GM13976 (cell line): Measurements from ENCODE around the gene TSPAN33.

ENCODE experiments used
- DNase-seq: peaks from one replicate; pipeline ENCODE4 v3.0.0; 2012; ENCODE audit warnings: low spot score
- in situ Hi-C: fragments of 300-500 bp; cut with MboI; formaldehyde crosslinking; loops from one replicate; pipeline ENCODE4 v1.12.0; 2022; ENCODE audit warnings: low sequenced_read_pairs, mixed read lengths, inconsistent platforms; ENCODE audit not compliant: unreplicated experiment
- TF ChIP-seq, protein P1 (sequence below): IDR thresholded peaks from 2 replicates; pipeline ENCODE4 v1.5.1; 2012; ENCODE audit warnings: borderline replicate concordance, mild to moderate bottlenecking; ENCODE audit not compliant: insufficient read depth; ENCODE audit errors: extremely low read depth, missing control alignments, control extremely low read depth

The TSPAN33 gene

GRCh38 chr7:129122078-129122750, 22.3 kb upstream of the TSPAN33 start:
- in situ Hi-C loops = no loop called here
- peak; percentile 57 for DNase-seq

GRCh38 chr7:129122751-129123509, 21.6 kb upstream of the TSPAN33 start:
- TF ChIP-seq, protein P1, sequence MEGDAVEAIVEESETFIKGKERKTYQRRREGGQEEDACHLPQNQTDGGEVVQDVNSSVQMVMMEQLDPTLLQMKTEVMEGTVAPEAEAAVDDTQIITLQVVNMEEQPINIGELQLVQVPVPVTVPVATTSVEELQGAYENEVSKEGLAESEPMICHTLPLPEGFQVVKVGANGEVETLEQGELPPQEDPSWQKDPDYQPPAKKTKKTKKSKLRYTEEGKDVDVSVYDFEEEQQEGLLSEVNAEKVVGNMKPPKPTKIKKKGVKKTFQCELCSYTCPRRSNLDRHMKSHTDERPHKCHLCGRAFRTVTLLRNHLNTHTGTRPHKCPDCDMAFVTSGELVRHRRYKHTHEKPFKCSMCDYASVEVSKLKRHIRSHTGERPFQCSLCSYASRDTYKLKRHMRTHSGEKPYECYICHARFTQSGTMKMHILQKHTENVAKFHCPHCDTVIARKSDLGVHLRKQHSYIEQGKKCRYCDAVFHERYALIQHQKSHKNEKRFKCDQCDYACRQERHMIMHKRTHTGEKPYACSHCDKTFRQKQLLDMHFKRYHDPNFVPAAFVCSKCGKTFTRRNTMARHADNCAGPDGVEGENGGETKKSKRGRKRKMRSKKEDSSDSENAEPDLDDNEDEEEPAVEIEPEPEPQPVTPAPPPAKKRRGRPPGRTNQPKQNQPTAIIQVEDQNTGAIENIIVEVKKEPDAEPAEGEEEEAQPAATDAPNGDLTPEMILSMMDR = no peak
- DNase-seq = peak; percentile 73
- in situ Hi-C loops = no loop called here

More at GRCh38 chr7:129122078-129122750, 22.3 kb upstream of the TSPAN33 start:
- TF ChIP-seq, protein P1 = no peak

DNA sequence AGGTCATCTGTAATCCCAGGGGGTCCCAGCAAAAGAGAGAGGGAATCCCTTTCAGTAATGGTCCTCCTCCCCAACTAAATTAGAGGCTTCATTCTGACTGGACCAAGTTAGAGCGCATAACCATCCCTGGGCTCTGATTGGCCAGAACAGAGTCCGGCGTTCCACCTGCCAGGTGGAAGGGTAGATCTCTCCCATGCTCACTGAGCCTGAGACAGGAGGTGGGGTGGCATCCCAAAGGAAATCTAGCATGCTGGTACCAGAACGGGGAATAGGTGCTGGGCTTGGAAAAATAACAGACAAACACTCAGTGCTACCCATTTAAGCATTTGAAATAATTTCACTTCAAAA, 21.0 kb upstream of the TSPAN33 start:
- DNase-seq = no peak
- TF ChIP-seq, protein P1 = no peak
- in situ Hi-C loops = no loop called here

DNA sequence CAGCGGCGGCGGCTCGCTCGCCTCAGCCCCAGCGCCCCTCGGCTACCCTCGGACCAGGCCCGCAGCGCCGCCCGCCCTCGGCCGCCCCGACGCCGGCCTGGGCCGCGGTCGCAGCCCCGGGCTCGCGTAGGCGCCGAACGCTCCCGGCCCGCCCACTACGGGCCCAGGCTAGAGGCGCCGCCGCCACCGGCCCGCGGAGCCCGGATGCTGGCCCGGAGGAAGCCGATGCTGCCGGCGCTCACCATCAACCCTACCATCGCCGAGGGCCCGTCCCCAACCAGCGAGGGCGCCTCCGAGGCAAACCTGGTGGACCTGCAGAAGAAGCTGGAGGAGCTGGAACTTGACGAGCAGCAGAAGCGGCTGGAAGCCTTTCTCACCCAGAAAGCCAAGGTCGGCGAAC, 18.2 kb upstream of the TSPAN33 start:
- TF ChIP-seq, protein P1 = no peak
- in situ Hi-C loops = no loop called here
- DNase-seq = no peak

DNA sequence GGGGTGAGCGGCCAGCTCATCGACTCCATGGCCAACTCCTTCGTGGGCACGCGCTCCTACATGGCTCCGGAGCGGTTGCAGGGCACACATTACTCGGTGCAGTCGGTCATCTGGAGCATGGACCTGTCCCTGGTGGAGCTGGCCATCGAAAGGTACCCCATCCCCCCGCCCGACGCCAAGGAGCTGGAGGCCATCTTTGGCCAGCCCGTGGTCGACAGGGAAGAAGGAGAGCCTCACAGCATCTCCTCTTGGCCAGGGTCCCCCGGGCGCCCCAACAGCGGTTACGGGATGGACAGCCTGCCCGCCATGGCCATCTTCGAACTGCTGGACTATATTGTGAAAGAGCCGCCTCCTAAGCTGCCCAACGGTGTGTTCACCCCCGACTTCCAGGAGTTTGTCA, 17.4 kb upstream of the TSPAN33 start:
- in situ Hi-C loops = no loop called here
- DNase-seq = no peak

GRCh38 chr7:129127601-129128000, 16.9 kb upstream of the TSPAN33 start:
- TF ChIP-seq, protein P1 = no peak
- in situ Hi-C loops = no loop called here
- DNase-seq = no peak

More for the DNA sequence above, 17.4 kb upstream of the TSPAN33 start:
- TF ChIP-seq, protein P1 = no peak
